NCI-H524 treated with DMSO at 0.1 percent for 48 hours (cell line): ENCODE data around the gene TNRC6C.
"Not testable (repeated sequence)": the region's sequence is repeated elsewhere in the genome, so short reads cannot be mapped to it uniquely, and the experiment has no call there.

ENCODE experiments used
- DNase-seq: peaks from one replicate; lab custom pipeline; 2025; lab: John Stamatoyannopoulos, UW

Gene TNRC6C

DNA sequence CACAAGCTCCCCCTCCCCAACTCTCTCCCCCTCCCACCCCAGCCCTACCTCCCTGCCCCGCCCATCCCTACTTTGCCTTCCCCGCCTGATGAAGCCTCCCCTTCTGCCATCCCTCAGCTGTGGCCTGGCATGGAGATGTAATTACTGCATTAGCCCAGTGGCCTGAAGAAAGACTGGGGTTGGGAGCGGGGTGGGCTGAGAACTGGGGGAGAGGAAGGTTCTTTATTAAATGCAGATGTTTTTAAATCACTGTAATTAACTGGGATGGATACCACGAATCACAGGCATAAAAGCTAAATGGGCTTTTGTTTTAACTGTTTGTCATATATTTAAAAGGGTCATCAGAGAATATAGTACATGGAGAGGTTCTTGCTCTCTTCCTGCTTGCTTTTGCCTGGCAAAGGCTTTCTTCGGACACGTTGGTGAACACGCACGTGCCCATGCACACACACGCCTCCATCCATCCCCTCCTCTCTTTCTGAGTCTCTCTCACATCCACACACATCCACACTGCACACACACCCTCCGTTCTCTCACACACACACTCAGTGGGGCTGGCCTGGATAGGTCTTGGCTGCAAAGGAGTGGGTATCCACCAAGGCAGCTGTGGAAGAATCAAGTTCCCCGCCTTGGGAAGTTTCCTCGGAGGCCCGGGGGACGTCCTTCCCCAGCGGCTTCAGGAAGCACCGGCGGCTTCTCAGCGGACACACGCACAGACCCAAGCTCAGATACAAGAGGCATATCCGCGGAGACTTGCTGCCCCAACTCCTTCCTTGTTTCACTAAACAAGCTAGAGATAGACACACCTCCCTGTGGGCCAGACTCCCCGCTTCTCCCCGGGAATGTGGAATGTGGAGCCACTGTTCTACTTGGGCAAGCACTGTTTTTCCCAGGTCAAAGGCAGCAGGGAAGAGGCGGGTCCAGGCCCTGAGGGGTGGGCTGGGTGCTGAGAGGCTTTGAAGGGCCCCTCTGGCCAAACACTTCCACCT, 27.4 kb upstream of the TNRC6C start:
- DNase-seq: no peak

DNA sequence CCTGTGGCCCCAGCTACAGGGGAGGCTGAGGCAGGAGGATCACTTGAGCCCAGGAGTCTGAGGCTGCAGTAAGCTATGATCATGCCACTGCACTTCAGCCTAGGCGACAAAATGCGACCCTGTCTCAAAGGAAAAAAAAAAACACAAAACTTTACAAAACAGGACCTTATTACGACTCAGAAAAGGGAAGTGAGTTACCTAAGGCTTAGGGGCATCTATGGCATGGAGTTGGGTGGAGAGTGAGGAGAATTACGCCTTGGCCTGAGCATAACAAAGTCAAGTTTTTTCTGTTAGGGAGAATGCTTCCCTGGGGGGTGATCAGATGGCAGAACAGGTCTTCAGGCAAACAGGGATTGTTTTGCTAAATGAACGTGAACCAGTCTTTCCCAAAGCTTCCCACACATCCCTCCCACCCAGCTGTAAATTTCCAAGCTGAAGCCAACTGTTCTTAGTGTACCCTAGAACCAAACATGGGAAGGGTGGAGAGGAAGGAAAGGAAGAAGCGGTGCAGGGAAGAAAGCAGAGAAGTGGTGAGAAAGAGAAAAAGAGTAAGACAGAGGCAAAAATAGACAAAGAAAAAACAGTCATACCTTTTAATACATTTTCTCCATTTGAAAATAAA, 24.6 kb upstream of the TNRC6C start:
- no peak for DNase-seq

DNA sequence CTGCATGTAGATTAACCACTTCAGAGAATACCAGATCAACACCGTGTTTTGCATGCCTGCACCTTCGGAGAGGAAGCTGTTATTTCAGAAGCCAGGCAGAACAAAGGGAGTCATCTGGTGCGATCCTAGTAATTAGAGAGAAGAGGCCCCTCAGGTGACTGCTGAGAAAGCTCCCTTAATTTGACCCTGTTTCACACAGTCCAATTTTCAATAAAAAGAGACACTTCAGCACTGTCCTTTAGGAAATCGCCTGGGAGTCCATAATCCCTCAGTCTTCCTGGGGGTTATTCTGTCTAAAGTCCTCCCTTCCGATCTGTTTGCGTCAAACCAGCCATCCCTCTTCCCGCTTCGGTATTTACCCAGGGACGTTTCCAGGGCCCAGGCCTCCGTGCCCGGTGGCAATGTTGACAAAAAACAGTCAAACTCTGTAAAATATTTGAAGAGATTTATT, 23.4 kb upstream of the TNRC6C start:
- no peak for DNase-seq

DNA sequence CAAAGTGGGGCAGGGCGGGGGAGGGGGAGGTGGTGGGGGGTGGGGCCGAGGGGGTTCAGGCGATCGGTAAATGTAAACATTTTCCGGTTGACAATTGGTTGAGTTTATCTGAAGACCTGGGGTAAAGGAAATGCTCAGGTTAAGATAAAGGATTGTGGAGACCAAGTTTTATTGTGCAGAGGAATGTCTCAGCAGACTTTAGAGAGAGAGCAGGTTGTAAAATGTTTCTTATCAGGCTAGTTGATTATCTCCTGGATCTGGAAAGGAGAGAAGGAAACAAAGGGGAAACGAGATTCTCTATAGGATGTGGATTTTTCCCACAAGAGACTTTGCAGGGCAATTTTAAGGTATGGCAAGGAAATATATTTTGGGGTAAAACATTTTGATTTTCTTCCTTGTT, 22.8 kb upstream of the TNRC6C start:
- DNase-seq: not testable (repeated sequence)

DNA sequence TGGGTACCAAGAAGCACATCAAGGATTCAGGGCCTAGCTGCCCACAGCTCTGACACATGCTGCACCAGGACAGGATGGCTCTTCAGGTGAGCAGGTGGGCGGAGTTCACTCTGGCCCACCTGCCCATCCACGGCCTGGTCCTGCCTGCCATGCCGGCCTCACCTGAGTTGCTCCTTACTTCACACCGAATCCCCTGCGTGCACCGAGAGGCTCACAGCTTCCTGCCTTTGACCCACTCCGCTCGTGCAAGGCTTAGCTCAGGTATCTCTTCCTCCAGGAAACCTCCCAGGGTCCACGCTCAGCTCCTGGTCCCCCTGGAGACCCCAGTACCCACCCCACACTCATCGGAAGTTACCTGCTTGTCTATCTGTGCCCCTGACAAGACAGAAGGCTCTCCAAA, 21.6 kb upstream of the TNRC6C start:
- DNase-seq: no peak

DNA sequence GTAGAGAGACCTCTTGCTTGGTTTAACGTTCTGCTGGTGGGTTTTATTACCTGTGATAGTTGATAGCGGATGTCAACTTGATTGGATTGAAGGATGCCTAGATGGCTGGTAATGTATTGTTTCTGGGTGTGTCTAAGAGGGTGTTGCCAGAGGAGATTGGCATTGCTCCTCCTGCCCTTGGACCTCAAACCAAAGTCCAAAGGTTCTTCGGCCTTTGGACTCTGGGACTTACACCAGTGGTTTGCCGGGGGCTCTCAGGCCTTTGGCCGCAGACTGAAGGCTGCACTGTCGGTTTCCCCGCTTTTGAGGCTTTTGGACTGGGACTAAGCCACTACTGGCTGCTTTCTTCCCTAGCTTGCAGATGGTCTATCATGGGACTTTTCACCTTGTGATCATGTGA, 17.5 kb upstream of the TNRC6C start:
- no peak for DNase-seq

DNA sequence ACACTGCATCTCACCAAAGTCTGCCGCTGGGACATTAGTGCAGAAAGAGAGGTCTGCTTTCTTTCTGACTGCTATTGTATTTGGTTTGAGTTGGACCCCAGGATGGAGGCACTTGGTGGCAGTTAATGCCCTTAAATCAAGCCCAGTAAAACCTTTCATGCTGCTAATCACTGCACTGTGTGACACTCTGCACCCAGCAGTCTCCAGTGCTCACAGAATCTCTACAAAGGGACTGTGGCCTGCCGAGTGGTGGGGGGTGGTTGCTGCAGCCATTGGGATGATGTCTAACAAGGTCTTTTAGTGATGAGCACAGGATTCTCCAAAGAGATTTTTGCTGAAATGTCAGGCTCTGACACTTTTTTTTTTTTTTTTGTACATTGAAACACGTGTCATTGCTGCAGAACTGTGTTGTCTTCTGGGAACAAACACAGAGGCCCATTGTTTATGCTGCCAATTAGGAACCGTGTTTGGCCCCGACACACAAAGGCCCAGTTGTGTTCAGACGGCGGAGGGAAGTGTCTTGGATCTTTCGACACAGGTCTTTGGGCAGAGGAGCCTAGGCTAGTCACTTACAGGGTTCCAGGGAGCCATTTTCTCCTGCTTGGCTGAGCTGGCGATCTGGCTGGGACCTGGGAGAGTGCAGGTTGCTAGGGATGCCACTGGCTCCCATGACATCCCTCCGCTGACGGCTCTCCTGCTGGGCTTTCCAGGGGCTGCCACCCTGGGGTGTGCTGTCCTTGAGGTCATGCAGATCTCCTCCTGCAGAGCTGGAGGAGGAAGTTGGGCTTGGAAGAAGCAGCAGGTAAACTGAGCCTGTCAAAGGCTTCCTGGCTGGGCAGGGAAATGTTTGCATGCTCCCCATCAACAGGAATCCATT, 16.2 kb upstream of the TNRC6C start:
- DNase-seq: no peak

DNA sequence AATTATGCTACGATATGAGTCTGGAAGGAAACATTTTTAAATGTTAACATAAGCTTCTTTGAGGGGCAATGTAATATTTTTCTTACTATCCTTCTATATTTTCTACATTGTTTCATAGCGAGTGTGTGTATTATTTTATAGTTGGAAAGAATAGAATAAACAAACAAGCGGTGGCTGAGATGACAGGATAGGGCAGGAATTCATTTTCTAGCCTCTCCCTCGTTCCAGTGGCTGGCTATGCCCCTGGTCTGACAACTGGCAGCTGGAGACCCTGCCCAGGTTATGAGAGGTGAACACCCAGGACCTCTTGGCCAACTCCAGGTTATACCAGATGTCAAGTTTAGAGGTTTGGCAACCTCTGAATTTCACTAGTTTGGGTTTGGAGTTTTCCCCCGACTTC, 14.5 kb upstream of the TNRC6C start:
- no peak for DNase-seq

DNA sequence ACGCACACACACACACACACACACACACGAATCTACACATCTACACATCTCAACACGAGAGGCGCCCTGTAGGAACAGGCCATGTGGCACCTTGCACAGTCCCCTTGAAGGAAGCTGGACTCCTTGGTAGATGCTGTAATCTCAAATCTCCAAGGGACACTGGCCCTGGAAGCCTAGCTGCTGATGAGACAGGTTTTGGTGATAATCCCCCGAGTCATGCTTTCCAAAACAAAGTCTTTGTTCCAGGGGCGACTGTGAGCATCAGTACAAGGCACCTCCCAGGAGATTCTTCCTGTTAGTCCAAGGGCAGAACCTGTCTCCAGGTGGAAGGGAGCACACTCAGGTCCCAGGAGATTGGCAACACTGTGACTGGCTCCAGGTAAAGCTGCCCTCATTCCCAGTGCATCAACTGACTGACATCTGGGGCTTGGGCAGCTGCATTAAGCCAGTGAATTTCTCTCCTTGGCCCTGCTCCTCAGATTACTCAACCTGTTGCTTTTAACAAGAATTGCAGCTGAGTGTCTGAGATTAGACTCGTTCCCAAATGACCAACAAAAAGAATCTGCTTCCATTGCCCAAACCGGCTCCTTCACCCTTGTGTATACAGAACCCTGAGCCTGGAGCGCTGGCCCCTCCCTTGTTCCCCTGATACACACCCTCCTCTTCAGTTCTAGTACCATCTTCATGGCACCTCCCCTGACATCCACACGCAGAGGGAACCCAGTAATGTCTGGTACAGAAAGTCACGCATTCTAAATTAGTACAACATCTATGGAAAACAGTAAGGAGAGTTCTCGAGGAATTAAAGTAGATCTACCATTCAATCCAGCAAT, 13.9 kb upstream of the TNRC6C start:
- DNase-seq: peak; percentile 14

DNA sequence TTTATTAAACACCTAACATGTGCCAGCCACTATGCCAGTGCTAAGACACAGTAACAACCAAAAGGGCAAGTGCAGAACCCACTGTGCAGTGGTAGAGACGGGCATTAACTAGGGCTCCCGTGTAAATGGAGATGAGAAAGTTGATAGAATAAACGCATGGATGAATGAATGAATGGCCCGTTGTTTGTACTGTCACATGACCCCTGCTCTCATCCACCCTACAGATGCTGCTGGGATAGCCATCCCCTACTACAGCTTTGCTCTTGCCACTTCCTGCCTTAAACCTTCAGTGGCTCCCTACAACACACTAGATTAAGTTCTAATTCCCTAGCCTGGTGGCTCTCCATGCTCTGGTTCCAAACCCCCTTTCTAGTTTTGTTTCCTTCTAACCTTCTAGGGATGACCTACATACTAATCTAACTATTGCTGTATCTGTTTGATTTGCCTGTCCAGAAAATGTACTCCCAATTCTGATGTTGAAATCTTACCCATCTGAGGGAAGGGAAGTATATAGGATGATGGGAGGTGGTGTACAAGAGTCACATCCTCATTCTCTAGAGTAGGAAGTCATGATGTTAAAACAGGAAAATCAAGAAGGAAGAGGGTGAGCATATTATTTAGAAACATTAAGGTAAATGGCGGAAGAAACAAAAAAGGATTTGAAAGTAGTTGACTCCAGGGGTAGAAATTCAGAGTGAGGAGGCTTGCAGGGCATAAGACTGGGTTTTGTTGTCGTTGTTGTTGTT, 11.4 kb upstream of the TNRC6C start:
- DNase-seq: no peak

DNA sequence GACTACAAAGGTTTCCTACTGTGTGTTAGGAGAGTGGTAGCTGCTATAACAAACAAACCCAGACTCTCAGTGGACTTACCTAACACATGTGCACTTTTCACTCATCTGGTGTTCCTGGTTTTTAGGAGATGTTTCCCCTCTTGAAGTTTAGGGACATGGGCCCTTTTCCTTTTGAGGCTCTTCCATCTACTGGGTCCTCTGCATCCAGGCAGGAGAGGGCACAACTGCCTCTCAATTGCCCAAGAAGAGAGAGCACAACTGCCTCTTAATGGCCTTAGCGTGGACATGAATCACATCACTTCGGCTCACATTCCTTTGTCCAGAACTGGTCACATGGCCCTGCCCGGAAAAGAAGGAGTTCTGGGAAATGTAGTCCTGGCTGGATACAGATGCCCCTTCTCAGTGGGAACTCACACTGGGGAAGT, 9.8 kb upstream of the TNRC6C start:
- DNase-seq: no peak

DNA sequence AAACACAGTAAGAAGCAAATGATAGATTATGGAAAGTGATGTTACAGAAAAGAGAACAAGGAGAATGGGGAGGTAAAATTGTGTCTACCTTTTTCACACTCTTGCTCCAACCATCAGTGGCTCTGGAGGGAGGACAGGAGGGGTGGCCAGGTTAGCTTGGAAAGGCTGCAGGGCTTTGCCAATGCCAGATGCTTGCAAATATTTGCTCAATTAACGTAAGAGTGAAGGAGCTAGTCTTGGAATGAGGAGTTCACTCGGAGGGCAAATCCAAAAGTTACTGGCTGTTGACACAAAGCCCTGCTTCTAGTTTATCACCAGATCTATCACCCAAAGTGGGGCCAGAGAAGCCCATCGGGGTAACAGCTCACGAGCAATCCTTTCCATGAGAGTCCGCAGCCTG, 7.4 kb upstream of the TNRC6C start:
- no peak for DNase-seq

DNA sequence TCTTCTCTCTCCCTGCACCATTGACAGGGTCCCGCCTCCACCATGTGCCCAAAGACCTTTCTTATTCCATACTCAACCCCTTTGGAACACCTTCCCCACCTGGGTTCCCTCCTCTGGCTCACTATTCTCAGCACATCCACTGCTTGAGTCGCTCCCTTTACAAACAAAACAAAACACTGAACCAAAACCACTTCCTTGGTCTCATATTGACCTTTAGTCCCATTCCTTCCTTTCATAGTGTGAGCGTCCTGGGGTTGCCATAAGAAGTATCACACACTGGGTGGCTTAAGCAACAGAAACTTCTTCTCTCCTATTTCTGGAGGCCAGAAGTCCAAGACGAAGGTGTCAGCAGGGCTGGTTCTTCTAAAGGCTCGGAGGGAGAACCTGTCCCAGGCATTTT, 6.1 kb upstream of the TNRC6C start:
- DNase-seq: no peak

DNA sequence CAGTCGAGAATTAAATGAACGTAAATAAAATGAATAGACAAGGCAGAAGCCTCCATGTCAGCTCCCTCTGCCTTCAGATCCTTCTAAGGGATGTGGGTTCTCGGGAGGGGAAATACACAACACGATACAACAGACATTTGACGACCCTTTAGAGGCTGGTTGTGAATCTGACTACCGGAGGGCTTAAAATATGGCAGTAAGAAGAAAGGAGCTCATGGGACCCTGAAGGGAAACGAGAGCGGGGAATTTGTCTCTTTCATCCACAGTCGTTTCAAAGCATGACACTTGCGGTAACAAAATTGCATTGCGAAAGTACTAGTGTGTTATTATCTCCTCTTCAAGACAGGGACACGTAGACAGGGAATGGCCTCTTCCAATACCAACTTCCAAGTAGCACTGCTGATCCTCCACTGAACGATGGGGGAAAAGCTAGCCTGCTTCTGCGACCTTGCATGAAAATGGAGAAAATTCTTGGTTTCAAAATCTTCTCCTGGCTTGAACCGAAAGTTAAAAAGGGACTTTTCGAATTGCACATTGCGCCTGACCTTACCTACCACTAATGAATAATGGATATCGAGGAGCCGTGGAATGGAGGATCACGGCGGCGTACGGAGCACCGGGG, 1.2 kb upstream of the TNRC6C start:
- DNase-seq: no peak

DNA sequence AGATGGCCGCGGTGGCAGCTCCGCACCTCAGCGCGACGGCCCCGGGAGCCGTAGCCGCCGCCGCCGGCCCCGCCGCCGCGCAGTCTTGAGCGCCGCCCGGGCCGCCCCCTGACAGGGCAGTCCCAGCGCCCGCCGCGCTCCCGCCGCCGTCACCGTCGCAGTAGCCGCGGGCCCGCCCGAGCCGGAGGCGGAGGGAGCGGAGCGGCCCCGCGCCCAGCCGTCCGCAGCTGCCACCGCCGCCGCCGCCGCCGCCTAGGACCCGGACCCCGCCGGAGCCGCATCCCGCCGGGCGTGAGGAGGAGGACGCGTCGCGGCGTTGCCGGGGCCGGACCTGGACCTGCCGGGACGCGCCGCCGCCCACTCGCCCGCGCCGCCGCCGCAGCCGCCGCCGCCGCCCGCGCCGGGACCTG, 218 bp downstream of the TNRC6C start:
- no peak for DNase-seq

DNA sequence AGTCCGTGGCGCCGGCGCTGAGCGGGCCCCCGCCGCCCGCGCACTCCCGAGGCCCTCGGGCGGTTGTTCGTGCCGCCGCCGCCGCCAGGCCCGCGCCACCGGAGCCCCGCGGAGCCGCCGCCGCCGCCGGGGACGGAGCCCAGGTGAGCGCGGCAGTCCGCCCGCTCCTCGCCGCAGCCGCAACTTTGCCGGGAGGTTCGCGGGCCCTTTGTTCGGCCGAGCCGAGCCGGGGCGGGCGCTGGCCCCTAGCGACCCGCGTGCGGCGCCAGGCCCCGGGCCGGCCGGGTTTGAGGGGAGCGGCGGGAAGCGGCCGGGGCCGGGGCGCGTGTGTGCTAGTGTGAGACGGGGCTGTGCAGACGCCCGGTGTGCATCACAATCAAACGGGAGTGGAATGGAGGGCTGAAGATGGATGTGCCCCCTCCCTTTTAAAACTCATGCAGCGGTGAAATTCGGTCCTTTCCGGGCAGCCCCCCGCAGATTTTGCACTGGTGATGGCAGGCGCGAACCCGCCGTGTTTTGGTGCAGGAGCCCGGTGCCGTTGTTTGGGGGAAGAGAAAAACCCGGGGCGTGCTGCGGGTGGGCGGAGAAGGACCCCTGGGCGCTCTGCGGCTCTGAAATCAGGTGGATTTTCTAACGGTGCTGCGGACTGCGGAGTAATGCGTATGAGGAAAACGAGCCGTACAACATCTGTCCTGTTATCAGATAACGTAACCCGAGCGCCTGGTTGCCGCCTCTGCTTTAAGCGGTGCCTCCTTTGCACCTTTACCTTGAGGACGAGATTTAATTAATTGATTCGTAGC, 823 bp downstream of the TNRC6C start:
- peak; percentile 21 for DNase-seq

DNA sequence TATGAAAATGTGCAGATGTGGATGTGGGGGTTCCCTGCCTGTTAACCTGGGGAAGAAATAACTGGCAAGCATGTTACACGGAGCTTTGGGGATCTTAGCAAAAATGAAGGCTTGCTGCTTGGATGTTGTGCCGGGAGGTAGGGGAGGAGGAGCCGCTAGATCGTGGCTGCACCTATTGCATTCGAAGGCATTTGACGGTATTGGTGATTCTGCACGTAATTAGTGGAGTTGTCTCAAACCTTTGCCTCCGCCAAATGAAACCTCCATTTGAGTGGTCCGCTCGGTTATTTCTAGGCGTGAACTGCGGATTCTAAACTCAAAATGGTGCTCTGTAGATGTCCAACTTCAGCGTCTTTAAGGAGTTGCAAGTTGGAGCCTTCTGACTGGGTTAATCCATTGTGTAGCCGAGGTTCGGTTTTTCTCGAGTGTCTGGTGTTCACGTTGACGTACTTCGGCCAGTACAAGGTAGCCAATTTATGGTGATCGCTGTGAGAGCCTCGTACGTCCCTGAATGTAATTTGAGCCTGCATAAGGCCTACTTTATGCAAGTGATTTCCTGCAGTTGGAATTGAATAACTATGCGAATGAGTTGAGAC, 1.5 kb downstream of the TNRC6C start:
- DNase-seq: peak; percentile 62

DNA sequence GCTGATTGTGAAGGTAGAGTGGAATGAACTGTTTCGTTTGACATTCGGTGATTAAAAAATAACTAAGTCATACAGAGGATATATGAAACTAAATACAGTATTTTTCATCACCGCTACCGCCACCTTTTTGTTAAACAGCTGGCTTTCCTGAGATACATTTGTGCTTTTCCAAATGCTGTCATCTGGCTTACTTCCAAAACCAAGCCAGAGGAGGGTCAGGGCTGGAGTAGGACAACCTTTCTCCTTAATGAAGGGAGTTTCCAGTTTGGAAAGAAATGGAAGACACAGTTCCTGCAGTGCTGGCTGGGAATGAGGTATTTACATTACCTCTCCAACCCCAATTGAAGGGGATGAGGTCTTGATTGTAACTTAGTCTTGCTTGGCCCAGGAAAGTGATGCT, 3.2 kb downstream of the TNRC6C start:
- DNase-seq: no peak

DNA sequence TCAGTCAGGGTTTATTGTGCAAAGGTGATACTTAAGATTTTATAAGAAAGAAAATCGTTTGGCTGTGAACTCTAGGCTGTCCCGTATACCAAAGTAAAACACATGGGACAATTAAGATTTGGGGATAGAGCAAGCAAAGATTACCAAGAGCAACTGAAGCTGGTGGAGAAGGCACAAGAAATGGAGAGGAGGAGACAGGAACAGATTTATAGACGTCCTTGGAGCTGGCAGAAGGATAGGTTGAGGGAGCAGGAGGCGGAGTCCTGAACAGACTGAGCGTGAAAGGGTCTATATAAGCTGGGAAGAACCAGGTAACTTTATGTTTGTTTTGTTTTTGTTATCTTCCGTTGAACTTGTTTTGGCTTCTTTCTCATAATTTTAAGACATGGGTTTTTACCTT, 3.8 kb downstream of the TNRC6C start:
- DNase-seq: no peak
